Measurements from ENCODE around the gene DYNC2H1. TPM values are rescaled to one million over a fixed set of nuclear protein-coding genes. Genes with fewer than 3 reads are reported as not detected.
"Not testable (repeated sequence)": the region's sequence is repeated elsewhere in the genome, so short reads cannot be mapped to it uniquely, and the experiment has no call there.

Gene DYNC2H1
- total and polyA plus RNA-seq, 3 donors from 2014 or later, result 28.7 to 43.1 (median 31.5) TPM

- Histone ChIP-seq H3K9me3 (no peaks in the 10 kb centered on the region), H3K27ac (no peak overlapping the region), H3K4me1 (no peaks in the 10 kb centered on the region), H3K4me3 (no peak overlapping the region), H3K27me3 (no peaks in the 10 kb centered on the region), H3K36me3 (ENCODE audit: low read depth, missing control alignments) (no peaks in the 10 kb centered on the region)
- 75 to 81% methylated on average over 1 of the region's 1 CpG for WGBS, 2 donors
- TF ChIP-seq CTCF (IDR thresholded peaks at IDR 0.05) (no peak), POLR2A (IDR thresholded peaks at IDR 0.05) (no peak)
- no peak for DNase-seq
- intact Hi-C loops (cut with DNase I; ENCODE audit: low total_unique reads), result no loop called here
These were observed 255.5 kb downstream of the DYNC2H1 start for GRCh38 chr11:103364687-103365086.

- DNase-seq, result no peak
- 64 to 73% methylated on average over 3 of the region's 3 CpGs for WGBS, 2 donors
- Histone ChIP-seq H3K4me3 (no peak overlapping the region), H3K9me3 (no peaks in the 10 kb centered on the region), H3K27ac (no peak overlapping the region), H3K4me1 (no peaks in the 10 kb centered on the region), H3K36me3 (ENCODE audit: low read depth, missing control alignments) (no peaks in the 10 kb centered on the region), H3K27me3 (no peaks in the 10 kb centered on the region)
- TF ChIP-seq CTCF (IDR thresholded peaks at IDR 0.05), result no peak
- TF ChIP-seq POLR2A (IDR thresholded peaks at IDR 0.05), result no peak
- intact Hi-C loops (cut with DNase I; ENCODE audit: low total_unique reads), result no loop called here
These were observed 258.4 kb downstream of the DYNC2H1 start for GRCh38 chr11:103367650-103368049.

GRCh38 chr11:103368145-103368544, 258.9 kb downstream of the DYNC2H1 start:
- no peaks in the 10 kb centered on the region for H3K36me3 ChIP-seq (ENCODE audit: low read depth, missing control alignments)
- no peak overlapping the region for H3K27ac ChIP-seq
- 60 to 71% methylated on average over 1 of the region's 1 CpG for WGBS, 2 donors
- no peaks in the 10 kb centered on the region for H3K27me3 ChIP-seq
- H3K9me3 ChIP-seq, result no peaks in the 10 kb centered on the region
- intact Hi-C loops (cut with DNase I; ENCODE audit: low total_unique reads), result no loop called here
- no peak for TF ChIP-seq CTCF (IDR thresholded peaks at IDR 0.05)
- TF ChIP-seq POLR2A (IDR thresholded peaks at IDR 0.05), result no peak
- H3K4me3 ChIP-seq, result no peak overlapping the region
- H3K4me1 ChIP-seq, result no peaks in the 10 kb centered on the region
- no peak for DNase-seq

GRCh38 chr11:103370076-103370475, 260.9 kb downstream of the DYNC2H1 start:
- no peaks in the 10 kb centered on the region for H3K4me1 ChIP-seq
- no peaks in the 10 kb centered on the region for H3K36me3 ChIP-seq (ENCODE audit: low read depth, missing control alignments)
- H3K27me3 ChIP-seq, result no peaks in the 10 kb centered on the region
- TF ChIP-seq CTCF (IDR thresholded peaks at IDR 0.05) (no peak), POLR2A (IDR thresholded peaks at IDR 0.05) (no peak)
- no peak for DNase-seq
- no peaks in the 10 kb centered on the region for H3K9me3 ChIP-seq
- WGBS, 2 donors, result 61 to 100% methylated on average over 1 of the region's 1 CpG
- intact Hi-C loops (cut with DNase I; ENCODE audit: low total_unique reads), result no loop called here
- H3K27ac ChIP-seq, result no peak overlapping the region
- H3K4me3 ChIP-seq, result no peak overlapping the region

GRCh38 chr11:103372906-103373305, 263.7 kb downstream of the DYNC2H1 start:
- no peak for TF ChIP-seq POLR2A (IDR thresholded peaks at IDR 0.05)
- TF ChIP-seq CTCF (IDR thresholded peaks at IDR 0.05), result no peak
- H3K27ac ChIP-seq, result no peak overlapping the region
- H3K4me1 ChIP-seq, result no peaks in the 10 kb centered on the region
- H3K4me3 ChIP-seq, result no peak overlapping the region
- no peaks in the 10 kb centered on the region for H3K27me3 ChIP-seq
- H3K36me3 ChIP-seq (ENCODE audit: low read depth, missing control alignments), result no peaks in the 10 kb centered on the region
- intact Hi-C loops (cut with DNase I; ENCODE audit: low total_unique reads), result no loop called here
- H3K9me3 ChIP-seq, result no peaks in the 10 kb centered on the region
- DNase-seq, result no peak
- WGBS, 2 donors, result 100% methylated on average over 1 to 2 of the region's 2 CpGs

- H3K4me3 ChIP-seq; H3K4me1 ChIP-seq; H3K9me3 ChIP-seq; DNase-seq; intact Hi-C loops (cut with DNase I; ENCODE audit: low total_unique reads); H3K36me3 ChIP-seq (ENCODE audit: low read depth, missing control alignments); H3K27me3 ChIP-seq; H3K27ac ChIP-seq: not testable (repeated sequence)
- 31 to 44% methylated on average over 3 of the region's 3 CpGs for WGBS, 2 donors
These were observed 265.0 kb downstream of the DYNC2H1 start for GRCh38 chr11:103374227-103374626.
